Measurements from ENCODE around the gene TBL3. TPM values are rescaled to one million over a fixed set of nuclear protein-coding genes. Genes with fewer than 3 reads are reported as not detected.

Gene TBL3
- total RNA-seq, 2 experiments from 2014 or later, result 27.7 to 28.7 TPM

DNA sequence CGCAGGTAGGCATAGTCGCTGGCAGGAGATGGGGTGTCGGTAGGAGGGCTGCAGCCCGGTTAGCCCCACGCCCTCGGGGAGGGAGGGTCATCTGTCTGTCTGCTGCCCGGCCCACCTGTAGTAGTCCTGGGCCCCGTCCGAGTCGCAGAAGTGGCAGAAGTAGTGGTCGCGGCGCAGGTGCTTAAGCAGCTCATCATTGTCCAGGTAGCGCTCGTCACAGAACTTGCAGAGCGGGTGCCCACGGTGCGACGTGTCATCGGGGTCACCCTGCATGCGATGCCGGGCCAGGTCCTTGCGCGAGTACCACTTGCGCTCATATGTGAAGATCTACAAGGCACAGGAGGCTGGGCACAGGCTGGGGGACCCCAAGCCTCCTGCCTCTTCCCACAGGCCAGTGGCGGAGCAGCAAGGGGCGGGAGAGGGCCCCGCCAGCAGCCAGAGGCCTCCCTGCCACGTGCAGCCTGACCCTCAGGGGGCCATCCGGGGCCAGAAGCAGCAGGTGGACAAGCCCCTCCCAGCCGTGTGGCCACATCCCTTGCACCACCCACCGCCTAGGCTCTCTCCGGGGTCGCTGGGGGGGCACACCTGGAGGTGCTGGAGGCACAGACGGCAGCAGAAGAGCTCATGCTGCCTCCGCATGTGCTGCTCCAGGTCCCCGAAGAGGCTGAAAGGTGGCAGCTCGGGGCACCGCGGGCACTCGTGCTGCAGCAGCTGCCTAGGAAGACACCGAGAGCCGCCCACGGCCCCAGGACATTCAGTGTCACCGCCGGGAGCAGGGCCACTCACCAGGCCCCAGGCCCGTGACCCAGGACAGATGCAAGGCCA lies 30.8 kb downstream of the TBL3 start:
- ChIA-PET POLR2A (interaction anchor here (1.3 to 4.9 kb wide), 3 partner anchors 10 to 138 kb away, joined by 4 to 27 read pairs (median 5); no protein-coding TSS in a partner anchor), CTCF (interaction anchor here (1.3 to 3.5 kb wide), 7 partner anchors 10 to 153 kb away, joined by 3 to 36 read pairs (median 10); partner anchors contain the start of gene TRAF7)
- Mint-ChIP-seq H3K9me3 (no peaks in the 10 kb centered on the region), H3K36me3 (ENCODE audit: low read depth) (peaks cover 28% of the 10 kb centered on the region), H3K27ac (no peak overlapping the region), H3K27me3 (no peaks in the 10 kb centered on the region), H3K4me3 (no peak overlapping the region), H3K4me1 (peaks cover 32% of the 10 kb centered on the region)
- DNase-seq, result no peak

GRCh38 chr16:2003231-2003826 lies 31.5 kb downstream of the TBL3 start:
- CTCF ChIA-PET, result interaction anchor here (0.8 to 3.5 kb wide), 16 partner anchors 9 to 795 kb away, joined by 3 to 36 read pairs (median 6); partner anchors contain the start of genes ECI1, NTHL1, TRAF7 and TSC2

DNA sequence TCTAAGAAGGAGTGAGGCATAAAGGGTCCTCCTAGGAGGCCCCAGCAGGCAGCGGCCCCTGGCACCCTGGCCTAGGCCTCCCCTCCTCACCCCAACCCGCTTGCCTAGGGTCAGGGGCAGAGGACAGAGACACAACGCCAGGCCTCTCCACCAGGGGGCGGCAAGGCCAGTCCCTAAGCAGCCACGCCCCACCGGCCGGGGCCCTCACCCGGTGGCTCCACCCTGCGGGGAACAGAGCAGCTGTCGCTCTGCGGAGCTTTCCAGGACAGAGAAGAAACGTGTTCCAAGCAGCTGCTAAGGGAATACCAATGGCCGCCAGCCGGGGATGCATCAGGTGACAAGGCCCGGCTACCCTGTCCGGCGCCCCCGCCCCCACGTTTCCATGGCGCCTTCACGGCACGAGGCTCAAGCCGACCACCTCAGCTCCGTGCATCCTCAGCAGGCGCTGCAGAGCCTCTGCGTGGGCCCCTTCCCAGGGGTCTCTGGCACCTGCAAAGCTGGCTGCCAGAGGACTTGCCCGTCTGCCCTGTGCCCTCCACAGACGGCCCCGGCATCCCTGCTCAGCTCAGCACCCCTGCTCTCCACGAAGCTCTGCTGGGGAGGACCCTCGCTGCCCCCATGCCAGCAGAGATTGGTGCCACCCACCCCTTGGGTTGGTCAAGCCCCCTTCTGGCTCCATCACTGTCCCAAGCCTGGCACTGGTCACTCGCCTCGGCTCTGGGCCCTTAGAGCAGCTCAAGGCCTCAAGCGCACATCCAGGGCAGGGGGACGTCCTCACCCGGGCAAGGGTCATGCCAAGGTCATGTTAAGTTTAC lies 32.2 kb downstream of the TBL3 start:
- H3K4me1 Mint-ChIP-seq, result peaks cover 45% of the 10 kb centered on the region
- H3K36me3 Mint-ChIP-seq (ENCODE audit: low read depth), result peaks cover 30% of the 10 kb centered on the region
- H3K4me3 Mint-ChIP-seq, result no peak overlapping the region
- CTCF ChIA-PET, result interaction anchor here (0.6 to 3.5 kb wide), 24 partner anchors 9 to 794 kb away, joined by 3 to 36 read pairs (median 4); partner anchors contain the start of genes ECI1, MSRB1, NTHL1 and TBL3
- no peaks in the 10 kb centered on the region for H3K9me3 Mint-ChIP-seq
- H3K27me3 Mint-ChIP-seq, result no peaks in the 10 kb centered on the region
- H3K27ac Mint-ChIP-seq, result no peak overlapping the region
- peak; percentile 91 for DNase-seq
- POLR2A ChIA-PET, result interaction anchor here (0.7 to 4.9 kb wide), 11 partner anchors 11 to 248 kb away, joined by 3 to 27 read pairs (median 5); partner anchors contain the start of genes ECI1, GFER, NTHL1 and RPS2

More at GRCh38 chr16:2003231-2003826, 31.5 kb downstream of the TBL3 start:
- Mint-ChIP-seq H3K36me3 (ENCODE audit: low read depth) (peaks cover 26% of the 10 kb centered on the region), H3K27ac (no peak overlapping the region), H3K4me3 (no peak overlapping the region), H3K27me3 (no peaks in the 10 kb centered on the region), H3K4me1 (peaks cover 40% of the 10 kb centered on the region), H3K9me3 (no peaks in the 10 kb centered on the region)
- DNase-seq, result no peak
- POLR2A ChIA-PET, result interaction anchor here (0.7 to 4.9 kb wide), 7 partner anchors 10 to 137 kb away, joined by 3 to 27 read pairs (median 5); partner anchors contain the start of genes NTHL1, RPS2, TBL3 and TSC2

GRCh38 chr16:2004795-2005517 lies 33.1 kb downstream of the TBL3 start:
- Mint-ChIP-seq H3K4me3 (no peak overlapping the region), H3K36me3 (ENCODE audit: low read depth) (peaks cover 30% of the 10 kb centered on the region), H3K27me3 (no peaks in the 10 kb centered on the region), H3K27ac (no peak overlapping the region), H3K9me3 (no peaks in the 10 kb centered on the region), H3K4me1 (peaks cover 45% of the 10 kb centered on the region)
- DNase-seq, result no peak
- POLR2A ChIA-PET, result interaction anchor here (0.6 to 4.9 kb wide), 8 partner anchors 12 to 247 kb away, joined by 3 to 27 read pairs (median 6); partner anchors contain the start of genes ECI1, GFER, NTHL1 and RPS2
- CTCF ChIA-PET, result interaction anchor here (1.1 to 3.5 kb wide), 7 partner anchors 12 to 264 kb away, joined by 3 to 36 read pairs (median 13); partner anchors contain the start of genes TBL3 and TRAF7

DNA sequence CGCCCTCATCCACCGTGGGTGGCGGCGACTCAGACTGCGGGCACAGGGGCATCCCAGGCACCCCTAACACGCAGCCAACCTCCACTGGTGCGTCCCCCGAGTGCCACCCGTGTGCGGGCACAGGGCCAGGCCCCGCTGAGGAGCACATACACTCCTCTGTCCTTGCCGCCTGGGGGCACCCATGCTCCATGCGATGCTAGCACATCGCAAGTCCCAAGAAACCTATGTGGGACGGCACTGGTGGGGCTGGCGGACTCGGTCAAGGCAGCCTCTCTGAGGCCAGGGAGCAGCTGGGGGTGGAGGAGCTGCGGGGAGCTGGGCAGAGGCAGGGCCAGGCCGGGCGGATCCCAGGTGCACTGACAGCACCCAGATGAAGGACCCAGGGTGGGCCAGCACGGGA lies 33.8 kb downstream of the TBL3 start:
- Mint-ChIP-seq H3K27me3 (no peaks in the 10 kb centered on the region), H3K9me3 (no peaks in the 10 kb centered on the region), H3K27ac (no peak overlapping the region), H3K4me3 (no peak overlapping the region), H3K4me1 (peaks cover 51% of the 10 kb centered on the region), H3K36me3 (ENCODE audit: low read depth) (peaks cover 32% of the 10 kb centered on the region)
- ChIA-PET CTCF (interaction anchor here (2.4 to 3.5 kb wide), 2 partner anchors 13 to 134 kb away, joined by 31 to 36 read pairs; no protein-coding TSS in a partner anchor), POLR2A (interaction anchor here (2.3 to 4.9 kb wide), 2 partner anchors 13 to 41 kb away, joined by 9 to 27 read pairs; partner anchors contain the start of gene RPS2)
- no peak for DNase-seq

- H3K36me3 Mint-ChIP-seq (ENCODE audit: low read depth), result peaks cover 25% of the 10 kb centered on the region
- POLR2A ChIA-PET, result interaction anchor here (4.9 kb wide), 1 partner anchor 13 kb away, joined by 27 read pairs; no protein-coding TSS in a partner anchor
- CTCF ChIA-PET, result no interaction called here
- H3K4me3 Mint-ChIP-seq, result no peak overlapping the region
- H3K4me1 Mint-ChIP-seq, result peaks cover 51% of the 10 kb centered on the region
- H3K27me3 Mint-ChIP-seq, result no peaks in the 10 kb centered on the region
- no peaks in the 10 kb centered on the region for H3K9me3 Mint-ChIP-seq
- DNase-seq, result no peak
- peak overlapping the region; percentile 62 for H3K27ac Mint-ChIP-seq
Observed at GRCh38 chr16:2006317-2006716, 34.5 kb downstream of the TBL3 start.

- ChIA-PET CTCF (interaction anchor here (0.7 to 2.6 kb wide), 2 partner anchors 132 to 133 kb away, joined by 3 to 12 read pairs; no protein-coding TSS in a partner anchor), POLR2A (interaction anchor here (1.2 to 4.9 kb wide), 6 partner anchors 14 to 513 kb away, joined by 3 to 27 read pairs (median 15); partner anchors contain the start of genes AMDHD2, RPS2, SYNGR3 and TBL3)
- DNase-seq, result no peak
- H3K9me3 Mint-ChIP-seq, result no peaks in the 10 kb centered on the region
- H3K36me3 Mint-ChIP-seq (ENCODE audit: low read depth), result peaks cover 18% of the 10 kb centered on the region
- peak overlapping the region; percentile 81 for H3K4me3 Mint-ChIP-seq
- peak overlapping the region; percentile 86 for H3K27ac Mint-ChIP-seq
- H3K27me3 Mint-ChIP-seq, result no peaks in the 10 kb centered on the region
- H3K4me1 Mint-ChIP-seq, result peaks cover 51% of the 10 kb centered on the region
Observed at GRCh38 chr16:2007081-2007836, 35.4 kb downstream of the TBL3 start.

- peak overlapping the region; percentile 81 for H3K4me3 Mint-ChIP-seq
- no peaks in the 10 kb centered on the region for H3K9me3 Mint-ChIP-seq
- peaks cover 51% of the 10 kb centered on the region for H3K4me1 Mint-ChIP-seq
- H3K27me3 Mint-ChIP-seq, result no peaks in the 10 kb centered on the region
- peaks cover 15% of the 10 kb centered on the region for H3K36me3 Mint-ChIP-seq (ENCODE audit: low read depth)
- peak overlapping the region; percentile 86 for H3K27ac Mint-ChIP-seq
- ChIA-PET POLR2A (interaction anchor here (0.9 to 3.2 kb wide), 9 partner anchors 10 to 512 kb away, joined by 3 to 24 read pairs (median 4); partner anchors contain the start of genes AMDHD2, RPS2, SYNGR3 and TBL3), CTCF (interaction anchor here (0.6 to 2.6 kb wide), 3 partner anchors 61 to 132 kb away, joined by 3 to 12 read pairs (median 5); no protein-coding TSS in a partner anchor)
- peak; percentile 39 for DNase-seq
Observed at GRCh38 chr16:2008009-2008526, 36.2 kb downstream of the TBL3 start.

- no peaks in the 10 kb centered on the region for H3K9me3 Mint-ChIP-seq
- H3K36me3 Mint-ChIP-seq (ENCODE audit: low read depth), result peaks cover 15% of the 10 kb centered on the region
- peak overlapping the region; percentile 86 for H3K27ac Mint-ChIP-seq
- H3K4me1 Mint-ChIP-seq, result peaks cover 51% of the 10 kb centered on the region
- no peaks in the 10 kb centered on the region for H3K27me3 Mint-ChIP-seq
- ChIA-PET POLR2A (interaction anchor here (0.7 to 3.2 kb wide), 14 partner anchors 8 to 512 kb away, joined by 3 to 24 read pairs (median 4); partner anchors contain the start of genes AMDHD2, RPS2, SYNGR3 and TBL3), CTCF (interaction anchor here (0.5 to 2.6 kb wide), 5 partner anchors 14 to 146 kb away, joined by 3 to 12 read pairs (median 4); partner anchors contain the start of gene TRAF7)
- peak overlapping the region; percentile 81 for H3K4me3 Mint-ChIP-seq
- DNase-seq, result peak; percentile 47
Observed at GRCh38 chr16:2008631-2009163, 36.8 kb downstream of the TBL3 start.

DNA sequence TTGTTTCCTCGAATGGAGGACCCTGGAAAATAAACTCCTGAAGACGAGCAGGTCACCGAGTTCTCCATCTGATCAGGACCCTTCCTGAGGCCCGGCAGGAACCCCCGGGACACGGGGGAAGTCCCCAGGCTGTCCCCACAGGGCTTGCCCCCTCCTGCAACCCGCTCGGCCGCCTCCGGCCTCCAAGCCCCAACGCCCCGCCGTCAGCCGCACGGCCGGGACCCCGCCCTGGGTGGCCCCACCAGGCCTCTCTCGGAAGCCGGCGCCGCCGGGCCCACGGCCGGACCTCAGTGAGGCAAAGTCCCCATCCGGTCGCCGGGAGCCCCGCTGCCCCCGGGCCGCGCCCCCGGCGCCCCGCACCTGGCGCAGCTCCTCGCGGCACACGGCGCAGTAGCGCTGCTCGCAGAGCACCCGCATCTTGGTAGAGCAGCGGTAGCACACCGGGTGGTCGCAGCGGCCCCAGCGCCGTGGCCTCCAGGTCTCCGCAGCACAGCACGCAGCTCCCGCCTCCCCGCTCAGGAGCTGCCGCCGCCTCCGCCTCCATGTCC lies 37.4 kb downstream of the TBL3 start:
- H3K9me3 Mint-ChIP-seq, result no peaks in the 10 kb centered on the region
- CTCF ChIA-PET, result interaction anchor here (0.5 to 2.6 kb wide), 4 partner anchors 13 to 146 kb away, joined by 3 to 12 read pairs (median 4); partner anchors contain the start of gene TRAF7
- H3K4me3 Mint-ChIP-seq, result peak overlapping the region; percentile 81
- peaks cover 15% of the 10 kb centered on the region for H3K36me3 Mint-ChIP-seq (ENCODE audit: low read depth)
- peak overlapping the region; percentile 86 for H3K27ac Mint-ChIP-seq
- no peaks in the 10 kb centered on the region for H3K27me3 Mint-ChIP-seq
- peak; percentile 30 for DNase-seq
- POLR2A ChIA-PET, result interaction anchor here (0.7 to 3.2 kb wide), 11 partner anchors 9 to 145 kb away, joined by 3 to 24 read pairs (median 4); partner anchors contain the start of genes RPS2, SYNGR3, TBL3 and TRAF7
- peaks cover 47% of the 10 kb centered on the region for H3K4me1 Mint-ChIP-seq

All from activated CD4-positive, alpha-beta memory T cell treated with anti-CD3 and anti-CD28 coated beads, Interleukin-2, amount 10 ng/mL, durations not matched to agents 7 days and 5 days (primary cell).